Ascending aorta (tissue), 2 donors: ENCODE results near the gene SMIM20. TPM values are rescaled to one million over a fixed set of nuclear protein-coding genes. Genes with fewer than 3 reads are reported as not detected.

Experiments
- DNase-seq, 2 donors: peaks; one replicate each; pipeline ENCODE4 v3.0.0-alpha.2; 2019; ENCODE audit warnings: low spot score in 2 of 2
- H3K27ac ChIP-seq, 2 donors: fragments of 200-600 bp; sonication (generic); one replicate each; pipeline ENCODE4 v1.5.1; 2016 to 2017; ENCODE audit warnings: mild to moderate bottlenecking in 1 of 2
- H3K27me3 ChIP-seq: fragments of 200-600 bp; sonication (generic); one replicate; pipeline ENCODE4 v1.5.1; 2017
- H3K36me3 ChIP-seq, 2 donors: fragments of 200-600 bp; sonication (generic); one replicate each; pipeline ENCODE4 v1.5.1; 2016
- H3K4me1 ChIP-seq, 2 donors: fragments of 200-600 bp; sonication (generic); one replicate each; pipeline ENCODE4 v1.5.1; 2016 to 2017; ENCODE audit warnings: mild to moderate bottlenecking in 1 of 2
- H3K4me3 ChIP-seq, 2 donors: fragments of 200-600 bp; sonication (generic); one replicate each; pipeline ENCODE4 v1.5.1; 2016 to 2017; ENCODE audit warnings: mild to moderate bottlenecking in 1 of 2
- H3K9me3 ChIP-seq, 2 donors: fragments of 200-600 bp; sonication (generic); one replicate each; pipeline ENCODE4 v1.5.1; 2016
- CTCF ChIP-seq, 3 experiments: fragments of 200-600 bp in 2 of 3; fragments of 450-650 bp in 1 of 3; sonication (generic) in 2 of 3; IDR thresholded peaks; one replicate each; pipeline ENCODE4 v1.5.1; 2016 to 2019; ENCODE audit warnings: antibody characterized with exemption in 3 of 3, mild to moderate bottlenecking in 1 of 3, moderate library complexity in 1 of 3
- intact Hi-C: fragments of 100-400 bp; cut with DNase I; formaldehyde crosslinking; loops from one replicate; pipeline ENCODE4 v1.15.1; 2023
- total RNA-seq: library from RNA; depleted of rRNA; stranded (reverse); fragments of >200 nt; gene quantifications from one replicate; pipeline ENCODE4 v1.1.0, GENCODE V29; 2016

Gene SMIM20
- total RNA-seq, 1 donor from 2014 or later = 5.7 TPM

GRCh38 chr4:25972366-25972765 lies 58.3 kb downstream of the SMIM20 start:
- Histone ChIP-seq H3K27me3 (no peaks in the 10 kb centered on the region), H3K4me3 (no peak overlapping the region), H3K36me3 (no peaks in the 10 kb centered on the region), H3K9me3 (no peaks in the 10 kb centered on the region), H3K27ac (no peak overlapping the region), H3K4me1 (peaks cover 0 to 3% of the 10 kb centered on the region in 2 donors)
- no peak for TF ChIP-seq CTCF (IDR thresholded peaks at IDR 0.05)
- intact Hi-C loops = no loop called here
- DNase-seq = no peak

GRCh38 chr4:25972984-25973745 lies 59.1 kb downstream of the SMIM20 start:
- intact Hi-C loops = no loop called here
- no peak for DNase-seq
- H3K27ac ChIP-seq = no peak overlapping the region
- no peak for TF ChIP-seq CTCF (IDR thresholded peaks at IDR 0.05)
- no peaks in the 10 kb centered on the region for H3K9me3 ChIP-seq
- no peak overlapping the region for H3K4me3 ChIP-seq
- H3K4me1 ChIP-seq = peaks cover 0 to 3% of the 10 kb centered on the region in 2 donors
- H3K36me3 ChIP-seq = no peaks in the 10 kb centered on the region
- H3K27me3 ChIP-seq = no peaks in the 10 kb centered on the region

DNA sequence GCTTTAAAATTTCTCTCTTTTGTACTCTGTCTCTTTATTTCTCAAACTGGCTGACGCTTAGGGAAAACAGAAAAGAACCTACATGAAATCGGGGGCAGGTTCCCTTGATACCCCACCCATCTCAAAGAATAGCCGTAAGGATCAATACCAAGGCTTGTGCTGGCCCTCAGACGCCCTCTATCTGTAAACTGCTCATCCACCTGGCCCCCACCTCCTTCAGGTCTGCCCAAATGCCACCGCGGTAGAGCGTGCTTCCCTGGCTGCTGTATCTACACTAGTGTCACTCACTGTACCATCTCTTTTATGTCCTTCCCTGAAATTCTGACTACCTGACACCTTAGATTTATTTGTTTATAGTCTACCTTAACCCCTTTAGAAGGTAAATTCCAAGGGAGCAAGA lies 62.8 kb downstream of the SMIM20 start:
- Histone ChIP-seq H3K4me3 (no peak overlapping the region), H3K9me3 (no peaks in the 10 kb centered on the region), H3K27ac (no peak overlapping the region), H3K4me1 (peaks cover 0 to 3% of the 10 kb centered on the region in 2 donors), H3K27me3 (no peaks in the 10 kb centered on the region), H3K36me3 (no peaks in the 10 kb centered on the region)
- DNase-seq = no peak
- intact Hi-C loops = no loop called here
- no peak for TF ChIP-seq CTCF (IDR thresholded peaks at IDR 0.05)

DNA sequence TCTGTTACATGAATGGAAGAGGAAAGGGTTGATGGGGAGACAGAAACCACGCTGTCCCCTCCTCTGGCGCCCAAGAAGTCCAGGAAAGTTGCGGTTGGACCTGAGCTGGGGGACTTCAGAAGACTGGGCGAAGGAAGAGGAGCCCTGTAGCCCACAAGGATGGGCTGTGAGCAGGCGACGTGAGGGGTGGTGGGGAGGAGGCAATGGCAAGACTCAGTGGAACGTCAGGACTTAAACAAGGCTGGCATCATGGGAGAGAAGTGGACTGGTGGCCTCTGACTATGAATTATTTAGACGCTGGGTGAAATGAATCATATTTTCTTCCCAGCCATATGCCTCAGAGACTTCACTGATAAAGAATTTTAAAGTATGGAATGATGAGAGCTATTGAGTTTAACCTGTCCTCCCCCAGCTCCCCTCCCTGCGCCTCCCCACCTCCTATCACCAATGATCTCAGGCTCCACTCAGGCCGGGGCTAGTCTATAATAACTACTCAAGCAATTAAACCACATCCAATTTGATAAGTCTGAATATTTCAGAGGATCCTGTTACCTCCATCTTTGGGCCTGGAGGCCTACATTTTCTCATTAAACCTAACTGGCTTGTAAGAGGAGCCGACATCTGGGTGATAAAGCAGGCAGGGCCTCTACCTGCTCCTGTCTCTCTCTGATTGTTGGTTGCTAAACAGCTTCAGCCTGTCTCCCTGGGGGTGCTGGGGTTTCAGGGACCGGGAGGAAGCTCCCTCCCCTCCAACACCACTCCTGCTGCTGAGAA lies 63.6 kb downstream of the SMIM20 start:
- peaks cover 0 to 3% of the 10 kb centered on the region in 2 donors for H3K4me1 ChIP-seq
- H3K27me3 ChIP-seq = no peaks in the 10 kb centered on the region
- H3K4me3 ChIP-seq = no peak overlapping the region
- no peak overlapping the region for H3K27ac ChIP-seq
- intact Hi-C loops = no loop called here
- H3K36me3 ChIP-seq = no peaks in the 10 kb centered on the region
- no peak for DNase-seq
- no peaks in the 10 kb centered on the region for H3K9me3 ChIP-seq
- TF ChIP-seq CTCF (IDR thresholded peaks at IDR 0.05) = no peak

DNA sequence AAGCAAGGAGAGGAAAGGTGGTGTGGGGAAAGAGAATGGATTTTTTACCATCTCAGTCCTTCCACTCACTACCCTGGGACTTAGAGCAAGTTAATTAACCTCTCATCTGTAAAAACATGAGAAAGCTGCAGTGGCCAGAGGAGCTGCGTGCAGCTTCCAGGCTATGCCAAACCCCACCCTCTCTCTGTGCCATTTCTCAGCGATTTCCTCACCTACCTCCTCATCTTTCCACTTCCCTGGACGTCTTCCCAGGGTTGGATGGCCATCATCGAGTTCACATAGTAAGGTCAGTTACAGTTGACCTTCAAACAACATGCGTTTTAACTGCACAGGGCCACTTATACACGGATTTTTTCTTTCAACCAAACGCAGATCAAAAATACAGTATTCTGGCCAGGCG lies 64.3 kb downstream of the SMIM20 start:
- no peaks in the 10 kb centered on the region for H3K27me3 ChIP-seq
- TF ChIP-seq CTCF (IDR thresholded peaks at IDR 0.05) = no peak
- DNase-seq = no peak
- H3K4me1 ChIP-seq = no peaks in the 10 kb centered on the region
- H3K36me3 ChIP-seq = no peaks in the 10 kb centered on the region
- no peaks in the 10 kb centered on the region for H3K9me3 ChIP-seq
- H3K27ac ChIP-seq = no peak overlapping the region
- intact Hi-C loops = no loop called here
- H3K4me3 ChIP-seq = no peak overlapping the region

Other genes starting within 250 kb of the SMIM20 start
- 13.3 TPM for gene SEL1L3, start 51.2 kb upstream of the SMIM20 start, total RNA-seq